ENCODE measurements around the gene AATK. TPM values are rescaled to one million over a fixed set of nuclear protein-coding genes. Genes with fewer than 3 reads are reported as not detected.

Gene AATK
- total and polyA plus RNA-seq, 2 of the 13 experiments (the other 11 are each of a cell fraction or from before 2014, with no cell fraction given): 2.9 to 8.4 TPM

DNA sequence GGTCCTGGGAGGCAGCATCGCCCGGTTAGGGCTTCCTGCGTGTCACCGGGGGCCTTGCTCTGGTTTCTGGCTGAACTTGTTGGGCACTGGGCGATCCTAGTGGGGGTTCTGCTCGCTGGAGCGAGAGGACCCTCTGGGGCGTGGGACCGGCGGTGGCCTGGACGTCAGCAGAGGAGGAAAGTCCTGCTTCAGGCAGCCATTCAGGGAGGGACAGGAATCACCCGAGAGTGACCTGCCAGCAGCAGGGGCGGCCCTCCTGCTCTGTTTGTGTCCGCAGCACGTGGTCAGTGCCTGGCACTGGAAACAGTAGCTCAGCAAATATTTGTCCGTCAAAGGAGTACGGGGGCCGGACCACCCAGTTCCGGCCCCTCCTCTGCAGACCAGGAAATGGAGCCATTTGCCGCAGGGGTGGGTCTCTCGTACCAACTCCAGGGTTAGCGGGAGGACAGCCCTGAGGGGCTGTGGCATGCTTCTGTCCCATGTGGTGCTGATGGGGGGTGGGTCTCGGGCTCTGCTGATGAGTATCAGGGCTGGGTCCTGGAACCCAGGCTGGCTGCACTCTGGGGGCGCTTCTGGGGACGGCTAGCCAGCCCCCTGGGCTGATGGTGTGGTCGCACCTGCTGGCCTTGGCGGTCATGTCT lies 82.8 kb downstream of the AATK start (continued):
- peak; percentile 68; the same call in 1 of the 2 replicates for TF ChIP-seq ZNF598 (CRISPR knock-in tag; IDR thresholded peaks at IDR 0.05; ENCODE audit: borderline replicate concordance)
- TF ChIP-seq ZNF44 (CRISPR knock-in tag; IDR thresholded peaks at IDR 0.05): no peak
- TF ChIP-seq ZSCAN21 (CRISPR knock-in tag; IDR thresholded peaks at IDR 0.05; ENCODE audit: borderline replicate concordance): peak; percentile 91
- TF ChIP-seq, protein P1, sequence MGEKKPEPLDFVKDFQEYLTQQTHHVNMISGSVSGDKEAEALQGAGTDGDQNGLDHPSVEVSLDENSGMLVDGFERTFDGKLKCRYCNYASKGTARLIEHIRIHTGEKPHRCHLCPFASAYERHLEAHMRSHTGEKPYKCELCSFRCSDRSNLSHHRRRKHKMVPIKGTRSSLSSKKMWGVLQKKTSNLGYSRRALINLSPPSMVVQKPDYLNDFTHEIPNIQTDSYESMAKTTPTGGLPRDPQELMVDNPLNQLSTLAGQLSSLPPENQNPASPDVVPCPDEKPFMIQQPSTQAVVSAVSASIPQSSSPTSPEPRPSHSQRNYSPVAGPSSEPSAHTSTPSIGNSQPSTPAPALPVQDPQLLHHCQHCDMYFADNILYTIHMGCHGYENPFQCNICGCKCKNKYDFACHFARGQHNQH (CRISPR knock-in tag; IDR thresholded peaks at IDR 0.05): peak; percentile 97
- no peak; the same call in 1 of the 2 replicates for TF ChIP-seq ARHGAP35 (CRISPR knock-in tag; IDR thresholded peaks at IDR 0.05; ENCODE audit: borderline replicate concordance)
- TF ChIP-seq ZFP90 (CRISPR knock-in tag; IDR thresholded peaks at IDR 0.05; ENCODE audit: borderline replicate concordance): peak; percentile 97; the same call in 1 of the 2 replicates
- TF ChIP-seq HNRNPL (IDR thresholded peaks at IDR 0.05; ENCODE audit: low read depth, low read length): peak; percentile 91
- 0 out of 2 replicates have a peak, but pooled peaks have one; percentile 76 for TF ChIP-seq CC2D1A (CRISPR knock-in tag; IDR thresholded peaks at IDR 0.05)
- peak; percentile 84; the same call in 1 of the 2 replicates for TF ChIP-seq SMAD9 (CRISPR knock-in tag; IDR thresholded peaks at IDR 0.05)
- TF ChIP-seq, protein P2, sequence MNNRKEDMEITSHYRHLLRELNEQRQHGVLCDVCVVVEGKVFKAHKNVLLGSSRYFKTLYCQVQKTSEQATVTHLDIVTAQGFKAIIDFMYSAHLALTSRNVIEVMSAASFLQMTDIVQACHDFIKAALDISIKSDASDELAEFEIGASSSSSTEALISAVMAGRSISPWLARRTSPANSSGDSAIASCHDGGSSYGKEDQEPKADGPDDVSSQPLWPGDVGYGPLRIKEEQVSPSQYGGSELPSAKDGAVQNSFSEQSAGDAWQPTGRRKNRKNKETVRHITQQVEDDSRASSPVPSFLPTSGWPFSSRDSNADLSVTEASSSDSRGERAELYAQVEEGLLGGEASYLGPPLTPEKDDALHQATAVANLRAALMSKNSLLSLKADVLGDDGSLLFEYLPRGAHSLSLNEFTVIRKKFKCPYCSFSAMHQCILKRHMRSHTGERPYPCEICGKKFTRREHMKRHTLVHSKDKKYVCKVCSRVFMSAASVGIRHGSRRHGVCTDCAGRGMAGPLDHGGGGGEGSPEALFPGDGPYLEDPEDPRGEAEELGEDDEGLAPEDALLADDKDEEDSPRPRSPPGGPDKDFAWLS (CRISPR knock-in tag; IDR thresholded peaks at IDR 0.05; ENCODE audit: borderline replicate concordance): no peak
- peak; percentile 90; the same call in 1 of the 2 replicates for TF ChIP-seq CBX5 (CRISPR knock-in tag; IDR thresholded peaks at IDR 0.05; ENCODE audit: borderline replicate concordance)
- TF ChIP-seq, protein P3, sequence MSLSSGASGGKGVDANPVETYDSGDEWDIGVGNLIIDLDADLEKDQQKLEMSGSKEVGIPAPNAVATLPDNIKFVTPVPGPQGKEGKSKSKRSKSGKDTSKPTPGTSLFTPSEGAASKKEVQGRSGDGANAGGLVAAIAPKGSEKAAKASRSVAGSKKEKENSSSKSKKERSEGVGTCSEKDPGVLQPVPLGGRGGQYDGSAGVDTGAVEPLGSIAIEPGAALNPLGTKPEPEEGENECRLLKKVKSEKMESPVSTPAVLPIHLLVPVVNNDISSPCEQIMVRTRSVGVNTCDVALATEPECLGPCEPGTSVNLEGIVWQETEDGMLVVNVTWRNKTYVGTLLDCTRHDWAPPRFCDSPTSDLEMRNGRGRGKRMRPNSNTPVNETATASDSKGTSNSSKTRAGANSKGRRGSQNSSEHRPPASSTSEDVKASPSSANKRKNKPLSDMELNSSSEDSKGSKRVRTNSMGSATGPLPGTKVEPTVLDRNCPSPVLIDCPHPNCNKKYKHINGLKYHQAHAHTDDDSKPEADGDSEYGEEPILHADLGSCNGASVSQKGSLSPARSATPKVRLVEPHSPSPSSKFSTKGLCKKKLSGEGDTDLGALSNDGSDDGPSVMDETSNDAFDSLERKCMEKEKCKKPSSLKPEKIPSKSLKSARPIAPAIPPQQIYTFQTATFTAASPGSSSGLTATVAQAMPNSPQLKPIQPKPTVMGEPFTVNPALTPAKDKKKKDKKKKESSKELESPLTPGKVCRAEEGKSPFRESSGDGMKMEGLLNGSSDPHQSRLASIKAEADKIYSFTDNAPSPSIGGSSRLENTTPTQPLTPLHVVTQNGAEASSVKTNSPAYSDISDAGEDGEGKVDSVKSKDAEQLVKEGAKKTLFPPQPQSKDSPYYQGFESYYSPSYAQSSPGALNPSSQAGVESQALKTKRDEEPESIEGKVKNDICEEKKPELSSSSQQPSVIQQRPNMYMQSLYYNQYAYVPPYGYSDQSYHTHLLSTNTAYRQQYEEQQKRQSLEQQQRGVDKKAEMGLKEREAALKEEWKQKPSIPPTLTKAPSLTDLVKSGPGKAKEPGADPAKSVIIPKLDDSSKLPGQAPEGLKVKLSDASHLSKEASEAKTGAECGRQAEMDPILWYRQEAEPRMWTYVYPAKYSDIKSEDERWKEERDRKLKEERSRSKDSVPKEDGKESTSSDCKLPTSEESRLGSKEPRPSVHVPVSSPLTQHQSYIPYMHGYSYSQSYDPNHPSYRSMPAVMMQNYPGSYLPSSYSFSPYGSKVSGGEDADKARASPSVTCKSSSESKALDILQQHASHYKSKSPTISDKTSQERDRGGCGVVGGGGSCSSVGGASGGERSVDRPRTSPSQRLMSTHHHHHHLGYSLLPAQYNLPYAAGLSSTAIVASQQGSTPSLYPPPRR (CRISPR knock-in tag; IDR thresholded peaks at IDR 0.05; ENCODE audit: borderline replicate concordance): peak; percentile 93
- peak; percentile 97 for TF ChIP-seq TOPORS (CRISPR knock-in tag; IDR thresholded peaks at IDR 0.05)
- peak; percentile 88 for TF ChIP-seq RBM39 (IDR thresholded peaks at IDR 0.05; ENCODE audit: low read depth, low read length, poor library complexity, severe bottlenecking)
- peak; percentile 99 for TF ChIP-seq ELF3 (CRISPR knock-in tag; IDR thresholded peaks at IDR 0.05)
- no peak for TF ChIP-seq MZF1 (CRISPR knock-in tag; IDR thresholded peaks at IDR 0.05; ENCODE audit: borderline replicate concordance)
- no peak for TF ChIP-seq ZNF720 (CRISPR knock-in tag; IDR thresholded peaks at IDR 0.05)
- peak; percentile 90; the same call in 1 of the 2 replicates for TF ChIP-seq ZNF329 (CRISPR knock-in tag; IDR thresholded peaks at IDR 0.05; ENCODE audit: low read depth)
- TF ChIP-seq, protein P4, sequence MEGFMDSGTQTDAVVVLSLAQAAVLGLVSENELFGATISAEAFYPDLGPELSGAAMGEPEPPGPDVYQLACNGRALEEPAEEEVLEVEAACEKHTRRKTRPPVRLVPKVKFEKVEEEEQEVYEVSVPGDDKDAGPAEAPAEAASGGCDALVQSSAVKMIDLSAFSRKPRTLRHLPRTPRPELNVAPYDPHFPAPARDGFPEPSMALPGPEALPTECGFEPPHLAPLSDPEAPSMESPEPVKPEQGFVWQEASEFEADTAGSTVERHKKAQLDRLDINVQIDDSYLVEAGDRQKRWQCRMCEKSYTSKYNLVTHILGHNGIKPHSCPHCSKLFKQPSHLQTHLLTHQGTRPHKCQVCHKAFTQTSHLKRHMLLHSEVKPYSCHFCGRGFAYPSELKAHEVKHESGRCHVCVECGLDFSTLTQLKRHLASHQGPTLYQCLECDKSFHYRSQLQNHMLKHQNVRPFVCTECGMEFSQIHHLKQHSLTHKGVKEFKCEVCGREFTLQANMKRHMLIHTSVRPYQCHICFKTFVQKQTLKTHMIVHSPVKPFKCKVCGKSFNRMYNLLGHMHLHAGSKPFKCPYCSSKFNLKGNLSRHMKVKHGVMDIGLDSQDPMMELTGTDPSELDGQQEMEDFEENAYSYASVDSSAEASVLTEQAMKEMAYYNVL (CRISPR knock-in tag; IDR thresholded peaks at IDR 0.05; ENCODE audit: borderline replicate concordance): peak; percentile 94

Data from HepG2 (cell line).